Tibial artery (tissue), 4 donors: Measurements from ENCODE around the gene NADSYN1.

Experiments used
- DNase-seq, 2 donors: peaks; one replicate each; pipeline ENCODE4 v3.0.0-alpha.2; 2019
- H3K27ac ChIP-seq, 2 donors: fragments of 200-600 bp; sonication (generic) in 1 of 2; 1 replicate in 1 of 2; 2 replicates in 1 of 2; pipeline ENCODE4 v1.5.1; 2018 to 2019; ENCODE audit warnings: mild to moderate bottlenecking in 1 of 2
- H3K27me3 ChIP-seq, 2 donors: fragments of 200-600 bp; sonication (generic) in 1 of 2; one replicate each; pipeline versions ENCODE4 v1.5.1 to v1.6.0; 2016 to 2019
- H3K36me3 ChIP-seq, 3 donors: fragments of 200-600 bp; sonication (generic) in 2 of 3; one replicate each; pipeline ENCODE4 v1.5.1; 2016 to 2019; ENCODE audit warnings: mild to moderate bottlenecking in 2 of 3
- H3K4me1 ChIP-seq, 4 donors: fragments of 200-600 bp; sonication (generic) in 2 of 4; 1 replicate in 3 of 4; 2 replicates in 1 of 4; pipeline ENCODE4 v1.5.1; 2016 to 2019
- H3K4me3 ChIP-seq, 2 donors: fragments of 200-600 bp; sonication (generic) in 1 of 2; 1 replicate in 1 of 2; 2 replicates in 1 of 2; pipeline ENCODE4 v1.5.1; 2018 to 2019; ENCODE audit warnings: mild to moderate bottlenecking in 2 of 2
- H3K9me3 ChIP-seq, 3 donors: fragments of 200-600 bp; sonication (generic) in 1 of 3; one replicate each; pipeline ENCODE4 v1.5.1; 2016 to 2019
- intact Hi-C: fragments of 100-400 bp; cut with DNase I; formaldehyde crosslinking; loops from one replicate; pipeline ENCODE4 v1.15.0; 2023; ENCODE audit warnings: low total_unique reads
- TF ChIP-seq, protein P1 (sequence below), 2 experiments: fragments of 200-600 bp in 1 of 2; fragments of 450-650 bp in 1 of 2; IDR thresholded peaks; one replicate each; pipeline ENCODE4 v1.5.1; 2017 to 2019; ENCODE audit warnings: antibody characterized with exemption in 2 of 2, mild to moderate bottlenecking in 1 of 2, moderate library complexity in 1 of 2

The NADSYN1 gene

DNA sequence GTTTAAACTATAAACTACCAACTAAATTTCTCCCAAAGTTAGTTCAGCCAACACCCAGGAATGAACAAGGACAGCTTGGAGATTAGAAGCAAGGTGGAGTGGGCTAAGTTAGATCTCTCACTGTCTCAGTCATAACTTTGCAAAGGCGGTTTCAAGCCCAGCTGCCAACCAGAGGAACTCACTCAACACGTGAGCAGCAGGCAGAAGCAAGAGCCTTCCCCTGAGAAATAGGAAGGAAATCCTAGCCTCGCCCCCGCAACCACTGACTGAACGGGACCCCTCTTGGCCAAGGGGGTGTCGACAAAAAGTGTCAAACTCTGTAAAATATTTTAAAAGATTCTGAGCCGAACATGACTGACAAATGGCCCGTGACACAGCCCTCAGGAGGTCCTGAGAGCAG, 90.9 kb downstream of the NADSYN1 start:
- H3K36me3 ChIP-seq = no peaks in the 10 kb centered on the region
- H3K9me3 ChIP-seq = peaks cover 0 to 3% (median 0%) of the 10 kb centered on the region in 3 donors
- DNase-seq = no peak
- no peak overlapping the region for H3K27ac ChIP-seq
- H3K4me1 ChIP-seq = no peaks in the 10 kb centered on the region
- TF ChIP-seq, protein P1, sequence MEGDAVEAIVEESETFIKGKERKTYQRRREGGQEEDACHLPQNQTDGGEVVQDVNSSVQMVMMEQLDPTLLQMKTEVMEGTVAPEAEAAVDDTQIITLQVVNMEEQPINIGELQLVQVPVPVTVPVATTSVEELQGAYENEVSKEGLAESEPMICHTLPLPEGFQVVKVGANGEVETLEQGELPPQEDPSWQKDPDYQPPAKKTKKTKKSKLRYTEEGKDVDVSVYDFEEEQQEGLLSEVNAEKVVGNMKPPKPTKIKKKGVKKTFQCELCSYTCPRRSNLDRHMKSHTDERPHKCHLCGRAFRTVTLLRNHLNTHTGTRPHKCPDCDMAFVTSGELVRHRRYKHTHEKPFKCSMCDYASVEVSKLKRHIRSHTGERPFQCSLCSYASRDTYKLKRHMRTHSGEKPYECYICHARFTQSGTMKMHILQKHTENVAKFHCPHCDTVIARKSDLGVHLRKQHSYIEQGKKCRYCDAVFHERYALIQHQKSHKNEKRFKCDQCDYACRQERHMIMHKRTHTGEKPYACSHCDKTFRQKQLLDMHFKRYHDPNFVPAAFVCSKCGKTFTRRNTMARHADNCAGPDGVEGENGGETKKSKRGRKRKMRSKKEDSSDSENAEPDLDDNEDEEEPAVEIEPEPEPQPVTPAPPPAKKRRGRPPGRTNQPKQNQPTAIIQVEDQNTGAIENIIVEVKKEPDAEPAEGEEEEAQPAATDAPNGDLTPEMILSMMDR (IDR thresholded peaks at IDR 0.05) = no peak
- intact Hi-C loops = no loop called here
- H3K4me3 ChIP-seq = no peak overlapping the region
- H3K27me3 ChIP-seq = peaks cover 0 to 14% of the 10 kb centered on the region in 2 donors

DNA sequence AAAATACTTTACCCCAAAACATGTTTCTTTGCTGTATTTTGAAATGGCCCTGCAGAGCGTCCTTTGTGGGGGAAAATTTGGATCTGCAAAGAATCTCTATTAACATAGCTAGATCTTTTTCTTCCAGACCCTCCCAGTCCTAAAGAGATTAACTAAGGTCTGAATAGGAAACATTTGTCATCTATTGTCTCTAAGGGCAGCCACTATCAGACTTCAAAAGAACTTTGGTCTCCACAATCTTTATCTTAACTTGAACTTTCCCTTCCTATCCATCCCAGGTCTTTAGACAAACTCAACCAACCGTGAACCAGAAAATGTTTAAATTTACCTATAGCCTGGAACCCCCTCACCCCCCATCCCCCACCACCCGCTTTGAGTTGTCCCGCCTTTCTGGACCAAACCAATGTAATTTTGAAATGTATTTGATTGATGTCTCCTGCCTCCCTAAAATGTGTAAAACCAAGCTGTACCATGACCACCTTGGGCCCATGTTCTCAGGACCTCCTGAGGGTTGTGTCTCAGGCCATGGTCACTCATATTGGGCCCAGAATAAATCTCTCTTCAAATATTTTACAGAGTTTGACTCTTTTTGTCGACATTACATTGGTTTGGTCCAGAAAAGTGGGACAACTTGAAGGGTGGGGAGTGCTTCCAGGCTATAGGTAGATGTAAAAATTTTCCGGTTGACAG, 91.7 kb downstream of the NADSYN1 start:
- TF ChIP-seq, protein P1 (IDR thresholded peaks at IDR 0.05) = no peak
- Histone ChIP-seq H3K9me3 (peaks cover 0 to 3% (median 0%) of the 10 kb centered on the region in 3 donors), H3K4me1 (no peaks in the 10 kb centered on the region), H3K27me3 (peaks cover 0 to 14% of the 10 kb centered on the region in 2 donors), H3K36me3 (no peaks in the 10 kb centered on the region), H3K27ac (no peak overlapping the region), H3K4me3 (no peak overlapping the region)
- no peak for DNase-seq
- intact Hi-C loops = no loop called here

DNA sequence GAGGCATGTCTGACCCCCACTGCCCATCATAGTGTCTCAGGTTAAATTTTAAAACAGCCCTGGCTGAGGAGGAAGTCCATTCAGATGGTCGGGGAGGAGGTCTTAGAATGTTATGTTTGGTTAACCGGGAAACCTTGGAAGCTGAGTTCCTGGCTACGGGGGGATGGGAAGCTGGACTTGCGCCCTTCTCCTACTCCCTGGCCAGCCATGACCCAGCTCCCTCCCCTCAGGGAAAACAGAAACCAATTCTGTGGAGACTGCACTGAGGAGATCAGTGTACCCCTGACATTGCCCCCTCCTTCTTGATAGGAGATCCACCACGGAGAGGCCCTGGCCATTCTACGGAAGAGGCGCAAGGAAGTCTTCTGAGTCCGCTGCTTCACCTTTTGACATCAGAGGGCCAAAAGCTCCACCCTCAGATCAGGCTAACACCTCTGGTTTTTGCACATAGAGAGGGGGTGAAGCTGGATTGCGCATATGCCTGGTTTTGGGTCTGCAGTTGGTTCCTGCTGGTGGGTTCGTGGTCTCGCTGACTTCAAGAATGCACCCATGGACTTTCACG, 92.5 kb downstream of the NADSYN1 start:
- H3K36me3 ChIP-seq = no peaks in the 10 kb centered on the region
- TF ChIP-seq, protein P1 (IDR thresholded peaks at IDR 0.05) = no peak
- H3K4me3 ChIP-seq = no peak overlapping the region

DNA sequence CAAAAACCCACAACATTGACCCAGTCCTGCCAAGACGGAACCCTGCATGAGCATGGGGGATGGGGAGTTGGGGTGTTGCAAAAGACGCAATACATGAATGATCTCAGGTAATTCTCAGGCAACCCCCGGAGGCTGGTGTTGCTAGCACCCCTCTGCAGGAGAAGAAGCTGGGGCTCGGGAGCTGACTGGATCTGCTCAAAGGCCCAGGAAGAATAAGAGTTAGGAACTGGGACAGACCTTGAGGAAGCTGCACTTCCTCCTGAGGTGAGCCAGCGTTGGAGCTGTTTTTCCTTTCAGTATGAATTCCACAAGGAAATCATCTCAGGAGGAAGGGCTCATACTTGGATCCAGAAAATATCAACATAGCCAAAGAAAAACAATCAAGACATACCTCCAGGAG, 95.1 kb downstream of the NADSYN1 start, which contains the start of gene KRTAP5-9:
TSS of gene KRTAP5-9 (plus strand) at position 301 of the 400 bp plus-strand sequence. CDS start 238 bp downstream, outside the sequence.
- Histone ChIP-seq H3K27ac (no peak within 1 kb of the TSS), H3K27me3 (peaks cover 0 to 14% of the 10 kb centered on the region in 2 donors), H3K4me1 (no peaks in the 10 kb centered on the region), H3K36me3 (no peaks in the 10 kb centered on the region), H3K9me3 (peaks cover 0 to 3% (median 0%) of the 10 kb centered on the region in 3 donors), H3K4me3 (no peak within 1 kb of the TSS)
- intact Hi-C loops = no loop called here
- DNase-seq = no peak
- TF ChIP-seq, protein P1 (IDR thresholded peaks at IDR 0.05) = no peak

More for the DNA sequence above, 92.5 kb downstream of the NADSYN1 start:
- no peaks in the 10 kb centered on the region for H3K4me1 ChIP-seq
- H3K27me3 ChIP-seq = peaks cover 0 to 14% of the 10 kb centered on the region in 2 donors
- intact Hi-C loops = no loop called here
- H3K27ac ChIP-seq = no peak overlapping the region
- no peak for DNase-seq
- peaks cover 0 to 3% (median 0%) of the 10 kb centered on the region in 3 donors for H3K9me3 ChIP-seq

DNA sequence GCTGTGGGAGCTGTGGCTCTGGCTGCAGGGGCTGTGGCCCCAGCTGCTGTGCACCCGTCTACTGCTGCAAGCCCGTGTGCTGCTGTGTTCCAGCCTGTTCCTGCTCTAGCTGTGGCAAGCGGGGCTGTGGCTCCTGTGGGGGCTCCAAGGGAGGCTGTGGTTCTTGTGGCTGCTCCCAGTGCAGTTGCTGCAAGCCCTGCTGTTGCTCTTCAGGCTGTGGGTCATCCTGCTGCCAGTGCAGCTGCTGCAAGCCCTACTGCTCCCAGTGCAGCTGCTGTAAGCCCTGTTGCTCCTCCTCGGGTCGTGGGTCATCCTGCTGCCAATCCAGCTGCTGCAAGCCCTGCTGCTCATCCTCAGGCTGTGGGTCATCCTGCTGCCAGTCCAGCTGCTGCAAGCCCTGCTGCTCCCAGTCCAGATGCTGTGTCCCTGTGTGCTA, 95.7 kb downstream of the NADSYN1 start:
- H3K27me3 ChIP-seq = peaks cover 0 to 14% of the 10 kb centered on the region in 2 donors
- peaks cover 0 to 3% (median 0%) of the 10 kb centered on the region in 3 donors for H3K9me3 ChIP-seq
- TF ChIP-seq, protein P1 (IDR thresholded peaks at IDR 0.05) = no peak
- H3K4me3 ChIP-seq = no peak overlapping the region
- no peaks in the 10 kb centered on the region for H3K4me1 ChIP-seq
- no peak overlapping the region for H3K27ac ChIP-seq
- H3K36me3 ChIP-seq = no peaks in the 10 kb centered on the region
- intact Hi-C loops = no loop called here
- no peak for DNase-seq
